Measurements from ENCODE around the gene PTCH1.

The PTCH1 gene

GRCh38 chr9:95447660-95448420, 68.9 kb downstream of the PTCH1 start:
- Histone ChIP-seq H3K9ac (ENCODE audit: low read length) (no peak overlapping the region), H3K4me2 (ENCODE audit: low read depth, low read length) (no peak overlapping the region), H3K36me3 (replicated peaks; ENCODE audit: insufficient read depth, low read length) (no peaks in the 10 kb centered on the region; the same call in 1 of the 2 replicates), H3K27ac (ENCODE audit: low read length) (no peak overlapping the region), H3K27me3 (replicated peaks; ENCODE audit: insufficient read depth, low read length) (no peaks in the 10 kb centered on the region), H3K9me2 (replicated peaks; ENCODE audit: insufficient read depth, low read length) (no peaks in the 10 kb centered on the region), H3K79me2 (ENCODE audit: low read length) (no peaks in the 10 kb centered on the region), H4K20me1 (ENCODE audit: insufficient read depth, low read length) (no peaks in the 10 kb centered on the region), H3K4me3 (ENCODE audit: low read length) (no peak overlapping the region), H3K9me3 (replicated peaks; ENCODE audit: insufficient read depth, low read length) (no peaks in the 10 kb centered on the region), H3K4me1 (ENCODE audit: low read length) (no peaks in the 10 kb centered on the region), H3F3A (ENCODE audit: insufficient read depth, low read length) (no peaks in the 10 kb centered on the region), H2AFZ (ENCODE audit: low read length) (no peak overlapping the region)
- TF ChIP-seq CTCF (IDR thresholded peaks at IDR 0.05; ENCODE audit: low read length), result no peak
- TF ChIP-seq EZH2 (optimal IDR thresholded peaks at IDR 0.05; ENCODE audit: low read depth, low read length), result no peak
- TF ChIP-seq EZH2phosphoT487 (IDR thresholded peaks at IDR 0.05; ENCODE audit: low read length), result no peak
- DNase-seq, result no peak

GRCh38 chr9:95446984-95447383, 69.8 kb downstream of the PTCH1 start:
- Histone ChIP-seq H3K4me2 (ENCODE audit: low read depth, low read length) (no peak overlapping the region), H3K9me2 (replicated peaks; ENCODE audit: insufficient read depth, low read length) (no peaks in the 10 kb centered on the region), H4K20me1 (ENCODE audit: insufficient read depth, low read length) (no peaks in the 10 kb centered on the region), H2AFZ (ENCODE audit: low read length) (no peak overlapping the region), H3K4me3 (ENCODE audit: low read length) (no peak overlapping the region), H3K4me1 (ENCODE audit: low read length) (no peaks in the 10 kb centered on the region), H3K27me3 (replicated peaks; ENCODE audit: insufficient read depth, low read length) (no peaks in the 10 kb centered on the region), H3K9me3 (replicated peaks; ENCODE audit: insufficient read depth, low read length) (no peaks in the 10 kb centered on the region), H3K27ac (ENCODE audit: low read length) (no peak overlapping the region), H3K9ac (ENCODE audit: low read length) (no peak overlapping the region), H3F3A (ENCODE audit: insufficient read depth, low read length) (no peaks in the 10 kb centered on the region), H3K79me2 (ENCODE audit: low read length) (no peaks in the 10 kb centered on the region), H3K36me3 (replicated peaks; ENCODE audit: insufficient read depth, low read length) (no peaks in the 10 kb centered on the region; the same call in 1 of the 2 replicates)
- TF ChIP-seq EZH2 (optimal IDR thresholded peaks at IDR 0.05; ENCODE audit: low read depth, low read length) (no peak), EZH2phosphoT487 (IDR thresholded peaks at IDR 0.05; ENCODE audit: low read length) (no peak), CTCF (IDR thresholded peaks at IDR 0.05; ENCODE audit: low read length) (no peak)
- no peak for DNase-seq

- H2AFZ ChIP-seq (ENCODE audit: low read length), result no peak overlapping the region
- no peaks in the 10 kb centered on the region for H3K9me3 ChIP-seq (replicated peaks; ENCODE audit: insufficient read depth, low read length)
- no peaks in the 10 kb centered on the region for H3F3A ChIP-seq (ENCODE audit: insufficient read depth, low read length)
- no peak overlapping the region for H3K9ac ChIP-seq (ENCODE audit: low read length)
- no peak for DNase-seq
- TF ChIP-seq EZH2phosphoT487 (IDR thresholded peaks at IDR 0.05; ENCODE audit: low read length) (no peak), CTCF (IDR thresholded peaks at IDR 0.05; ENCODE audit: low read length) (no peak), EZH2 (optimal IDR thresholded peaks at IDR 0.05; ENCODE audit: low read depth, low read length) (no peak)
- no peak overlapping the region for H3K4me3 ChIP-seq (ENCODE audit: low read length)
- H3K4me1 ChIP-seq (ENCODE audit: low read length), result no peaks in the 10 kb centered on the region
- no peaks in the 10 kb centered on the region; the same call in 1 of the 2 replicates for H3K36me3 ChIP-seq (replicated peaks; ENCODE audit: insufficient read depth, low read length)
- H3K27ac ChIP-seq (ENCODE audit: low read length), result no peak overlapping the region
- H3K79me2 ChIP-seq (ENCODE audit: low read length), result no peaks in the 10 kb centered on the region
- H4K20me1 ChIP-seq (ENCODE audit: insufficient read depth, low read length), result no peaks in the 10 kb centered on the region
- no peaks in the 10 kb centered on the region for H3K27me3 ChIP-seq (replicated peaks; ENCODE audit: insufficient read depth, low read length)
- no peak overlapping the region for H3K4me2 ChIP-seq (ENCODE audit: low read depth, low read length)
- H3K9me2 ChIP-seq (replicated peaks; ENCODE audit: insufficient read depth, low read length), result no peaks in the 10 kb centered on the region
Measured at GRCh38 chr9:95446259-95446658, 70.5 kb downstream of the PTCH1 start.
